ENCODE results near the gene RABGAP1.

- TF ChIP-seq POLR2AphosphoS5 (IDR thresholded peaks at IDR 0.05; ENCODE audit: borderline replicate concordance, low read depth, low read length) (no peak), EZH2 (IDR thresholded peaks at IDR 0.05) (no peak), FOXP2 (optimal IDR thresholded peaks at IDR 0.05; ENCODE audit: control extremely low read depth, extremely low read length, insufficient read depth) (no peak)
Observed at GRCh38 chr9:123033352-123033751, 92.5 kb downstream of the RABGAP1 start, which contains the start of gene GPR21.
